Neural cell (in vitro differentiated cells): ENCODE data around the gene GNG14. TPM values are rescaled to one million over a fixed set of nuclear protein-coding genes. Genes with fewer than 3 reads are reported as not detected.

Experiments used
- polyA plus RNA-seq: library from polyadenylated mRNA; depleted of rRNA; stranded (reverse); fragments of >200 nt; gene quantifications from 2 replicates; pipeline ENCODE4 v1.2.3, GENCODE V29; 2014
- small RNA-seq, 3 experiments: library from RNA; depleted of rRNA; stranded (forward); fragments of <200 nt; gene quantifications; one replicate each; pipeline ENCODE3, GENCODE V24; 2012

The GNG14 gene
- polyA plus RNA-seq, 1 donor from 2014 or later: not detected

Small RNA genes lying within 50 kb of the gene (small RNA-seq; reads per million reads assigned to genes)
- gene SNORD41: 14.8 to 74.9 (median 47.1) reads per million in 3 experiments

Other genes starting within 250 kb of the GNG14 start
- 11.5 and 13.0 TPM in 2 replicates for gene ZNF443, start 247.0 kb upstream of the GNG14 start, polyA plus RNA-seq
- gene ZNF709, start 203.2 kb upstream of the GNG14 start, polyA plus RNA-seq: 16.1 and 17.4 TPM in 2 replicates
- 7.3 and 7.6 TPM in 2 replicates for gene ZNF564, start 136.5 kb upstream of the GNG14 start, polyA plus RNA-seq
- gene ZNF490, start 77.2 kb upstream of the GNG14 start, polyA plus RNA-seq: 6.1 and 6.7 TPM in 2 replicates
- gene ZNF791, start 77.1 kb upstream of the GNG14 start, polyA plus RNA-seq: 10.2 and 11.0 TPM in 2 replicates
- gene MAN2B1, start 21.3 kb upstream of the GNG14 start, polyA plus RNA-seq: 11.5 and 23.4 TPM in 2 replicates
- gene WDR83, start 21.2 kb upstream of the GNG14 start, polyA plus RNA-seq: 45.3 and 51.3 TPM in 2 replicates
- gene DHPS, start 6.1 kb upstream of the GNG14 start, polyA plus RNA-seq: 227 and 239 TPM in 2 replicates
- gene FBXW9, start 8.6 kb downstream of the GNG14 start, polyA plus RNA-seq: 16.2 and 20.9 TPM in 2 replicates
- 88.0 and 98.6 TPM in 2 replicates for gene TNPO2, start 35.9 kb downstream of the GNG14 start, polyA plus RNA-seq
- 405 and 418 TPM in 2 replicates for gene TRIR, start 46.7 kb downstream of the GNG14 start, polyA plus RNA-seq
- gene GET3, start 49.5 kb downstream of the GNG14 start, polyA plus RNA-seq: 89.6 and 112 TPM in 2 replicates
- not detected in 2 replicates for gene BEST2, start 63.8 kb downstream of the GNG14 start, polyA plus RNA-seq
- gene HOOK2, start 87.6 kb downstream of the GNG14 start, polyA plus RNA-seq: 28.4 and 44.3 TPM in 2 replicates
- gene JUNB, start 103.5 kb downstream of the GNG14 start, polyA plus RNA-seq: 18.7 and 29.4 TPM in 2 replicates
- 832 and 882 TPM in 2 replicates for gene PRDX2, start 113.8 kb downstream of the GNG14 start, polyA plus RNA-seq
- not detected in 2 replicates for gene THSD8, start 114.1 kb downstream of the GNG14 start, polyA plus RNA-seq
- 25.7 and 28.2 TPM in 2 replicates for gene RNASEH2A, start 118.6 kb downstream of the GNG14 start, polyA plus RNA-seq
- 1.0 TPM in 1 of 2 replicates, not detected in the other for gene RTBDN, start 146.6 kb downstream of the GNG14 start, polyA plus RNA-seq
- 65.0 and 105 TPM in 2 replicates for gene MAST1, start 150.5 kb downstream of the GNG14 start, polyA plus RNA-seq
- 0.59 TPM in 1 of 2 replicates, not detected in the other for gene DNASE2, start 193.5 kb downstream of the GNG14 start, polyA plus RNA-seq
- gene KLF1, start 199.2 kb downstream of the GNG14 start, polyA plus RNA-seq: not detected in 2 replicates
- 35.4 and 51.5 TPM in 2 replicates for gene GCDH, start 203.2 kb downstream of the GNG14 start, polyA plus RNA-seq
- gene SYCE2, start 231.3 kb downstream of the GNG14 start, polyA plus RNA-seq: 1.5 and 1.6 TPM in 2 replicates
- gene FARSA, start 245.7 kb downstream of the GNG14 start, polyA plus RNA-seq: 47.6 and 55.9 TPM in 2 replicates